A549 (cell line): ENCODE results near the gene TMIGD2.

Experiments used
- CBX2 ChIP-seq: fragments of 200-600 bp; sonication (generic); IDR thresholded peaks from 2 replicates; pipeline ENCODE4 v1.6.1; 2016; ENCODE audit warnings: low read depth, mild to moderate bottlenecking, borderline replicate concordance
- CBX8 ChIP-seq: fragments of 200-600 bp; sonication (generic); IDR thresholded peaks from 2 replicates; pipeline ENCODE4 v1.6.1; 2016
- CEBPB ChIP-seq, 2 experiments: fragments of >200 bp in 1 of 2; sonication (Bioruptor Twin) in 1 of 2; formaldehyde crosslinking in 1 of 2; IDR thresholded peaks; 2 replicates each; pipeline ENCODE4 v1.6.1; 2012 to 2016
- FOXS1 ChIP-seq: fragments of 250-450 bp; sonication (Bioruptor Pico); IDR thresholded peaks from 2 replicates; pipeline ENCODE4 v1.5.0; 2020; ENCODE audit warnings: mild to moderate bottlenecking, moderate library complexity
- JUN ChIP-seq, 2 experiments: fragments of >200 bp; sonication (Bioruptor Twin); formaldehyde crosslinking; IDR thresholded peaks; 2 replicates in 1 of 2; 3 replicates in 1 of 2; pipeline ENCODE4 v1.6.1; 2016 to 2017
- MYC ChIP-seq: IDR thresholded peaks from 2 replicates; pipeline ENCODE4 v1.6.1; 2012; ENCODE audit warnings: mild to moderate bottlenecking, inconsistent platforms, low read length, improper control_type of control experiment, borderline replicate concordance
- NR3C1 ChIP-seq: fragments of >200 bp; sonication (Bioruptor Twin); formaldehyde crosslinking; IDR thresholded peaks from 3 replicates; pipeline ENCODE4 v1.6.1; 2017
- PHF8 ChIP-seq: fragments of 200-600 bp; sonication (generic); IDR thresholded peaks from 2 replicates; pipeline ENCODE4 v1.6.1; 2016; ENCODE audit warnings: low read depth, mild to moderate bottlenecking, antibody characterized with exemption, moderate library complexity, borderline replicate concordance
- POLR2A ChIP-seq: IDR thresholded peaks from 2 replicates; pipeline ENCODE4 v1.6.1; 2012; ENCODE audit warnings: mild to moderate bottlenecking, low read length
- TF ChIP-seq, protein P1 (sequence below): fragments of 250-450 bp; sonication (Bioruptor Pico); IDR thresholded peaks from 2 replicates; pipeline ENCODE4 v1.5.0; 2021; ENCODE audit warnings: mild to moderate bottlenecking, moderate library complexity, borderline replicate concordance
- TF ChIP-seq, protein P2 (sequence below): fragments of >200 bp; sonication (Bioruptor Twin); formaldehyde crosslinking; IDR thresholded peaks from 3 replicates; pipeline ENCODE4 v1.5.1; 2016
- TF ChIP-seq, protein P3 (sequence below): IDR thresholded peaks from 2 replicates; pipeline ENCODE4 v1.6.1; 2012
- TF ChIP-seq, protein P4 (sequence below): fragments of 200-600 bp; sonication (generic); IDR thresholded peaks from 2 replicates; pipeline ENCODE4 v1.6.1; 2016; ENCODE audit warnings: antibody characterized with exemption, mild to moderate bottlenecking, moderate library complexity

DNA sequence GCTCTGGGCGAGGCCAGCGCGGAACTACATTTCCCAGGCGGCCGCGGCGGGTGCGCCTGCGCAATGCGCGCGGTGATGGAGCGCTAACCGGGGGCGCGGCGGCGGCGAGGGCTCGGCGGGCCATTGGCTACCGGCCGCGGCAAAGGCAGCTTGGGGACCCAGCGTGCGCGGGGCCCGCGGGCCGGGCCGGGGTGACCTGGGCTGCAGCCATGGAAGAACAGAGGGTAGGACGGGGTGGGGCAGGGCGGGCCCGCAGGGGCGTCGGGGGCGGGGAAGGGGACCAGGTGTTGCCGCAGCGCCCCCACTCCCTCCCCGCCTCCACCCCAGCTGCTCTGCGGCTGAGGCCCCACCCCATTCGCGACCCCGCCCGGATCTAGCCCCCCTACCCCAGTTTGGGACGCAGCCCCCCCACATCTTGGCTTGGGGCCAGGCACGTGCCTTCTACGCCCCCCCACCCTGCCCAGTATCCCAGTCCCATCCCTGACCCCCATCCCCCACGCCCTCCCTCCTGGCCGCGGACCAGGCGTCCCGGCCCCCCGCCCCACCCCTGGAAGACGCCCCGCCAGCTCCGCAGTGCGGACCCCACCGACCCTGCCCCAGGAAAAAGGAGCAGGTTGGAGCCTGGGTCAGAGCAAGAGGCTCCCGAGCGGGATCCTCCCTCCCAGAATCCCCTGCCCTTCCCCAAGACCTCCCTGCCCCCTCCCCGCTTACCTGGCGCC lies 2.5 kb upstream of the TMIGD2 start, which contains the start of gene FSD1:
- no peak for TF ChIP-seq CEBPB (IDR thresholded peaks at IDR 0.05)
- TF ChIP-seq CBX2: no peak
- no peak for TF ChIP-seq POLR2A
- TF ChIP-seq, protein P1, sequence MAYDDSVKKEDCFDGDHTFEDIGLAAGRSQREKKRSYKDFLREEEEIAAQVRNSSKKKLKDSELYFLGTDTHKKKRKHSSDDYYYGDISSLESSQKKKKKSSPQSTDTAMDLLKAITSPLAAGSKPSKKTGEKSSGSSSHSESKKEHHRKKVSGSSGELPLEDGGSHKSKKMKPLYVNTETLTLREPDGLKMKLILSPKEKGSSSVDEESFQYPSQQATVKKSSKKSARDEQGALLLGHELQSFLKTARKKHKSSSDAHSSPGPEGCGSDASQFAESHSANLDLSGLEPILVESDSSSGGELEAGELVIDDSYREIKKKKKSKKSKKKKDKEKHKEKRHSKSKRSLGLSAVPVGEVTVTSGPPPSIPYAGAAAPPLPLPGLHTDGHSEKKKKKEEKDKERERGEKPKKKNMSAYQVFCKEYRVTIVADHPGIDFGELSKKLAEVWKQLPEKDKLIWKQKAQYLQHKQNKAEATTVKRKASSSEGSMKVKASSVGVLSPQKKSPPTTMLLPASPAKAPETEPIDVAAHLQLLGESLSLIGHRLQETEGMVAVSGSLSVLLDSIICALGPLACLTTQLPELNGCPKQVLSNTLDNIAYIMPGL (CRISPR knock-in tag): no peak
- no peak for TF ChIP-seq CBX8
- no peak for TF ChIP-seq PHF8
- TF ChIP-seq NR3C1: no peak
- TF ChIP-seq, protein P2, sequence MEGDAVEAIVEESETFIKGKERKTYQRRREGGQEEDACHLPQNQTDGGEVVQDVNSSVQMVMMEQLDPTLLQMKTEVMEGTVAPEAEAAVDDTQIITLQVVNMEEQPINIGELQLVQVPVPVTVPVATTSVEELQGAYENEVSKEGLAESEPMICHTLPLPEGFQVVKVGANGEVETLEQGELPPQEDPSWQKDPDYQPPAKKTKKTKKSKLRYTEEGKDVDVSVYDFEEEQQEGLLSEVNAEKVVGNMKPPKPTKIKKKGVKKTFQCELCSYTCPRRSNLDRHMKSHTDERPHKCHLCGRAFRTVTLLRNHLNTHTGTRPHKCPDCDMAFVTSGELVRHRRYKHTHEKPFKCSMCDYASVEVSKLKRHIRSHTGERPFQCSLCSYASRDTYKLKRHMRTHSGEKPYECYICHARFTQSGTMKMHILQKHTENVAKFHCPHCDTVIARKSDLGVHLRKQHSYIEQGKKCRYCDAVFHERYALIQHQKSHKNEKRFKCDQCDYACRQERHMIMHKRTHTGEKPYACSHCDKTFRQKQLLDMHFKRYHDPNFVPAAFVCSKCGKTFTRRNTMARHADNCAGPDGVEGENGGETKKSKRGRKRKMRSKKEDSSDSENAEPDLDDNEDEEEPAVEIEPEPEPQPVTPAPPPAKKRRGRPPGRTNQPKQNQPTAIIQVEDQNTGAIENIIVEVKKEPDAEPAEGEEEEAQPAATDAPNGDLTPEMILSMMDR: no peak
- TF ChIP-seq, protein P3, sequence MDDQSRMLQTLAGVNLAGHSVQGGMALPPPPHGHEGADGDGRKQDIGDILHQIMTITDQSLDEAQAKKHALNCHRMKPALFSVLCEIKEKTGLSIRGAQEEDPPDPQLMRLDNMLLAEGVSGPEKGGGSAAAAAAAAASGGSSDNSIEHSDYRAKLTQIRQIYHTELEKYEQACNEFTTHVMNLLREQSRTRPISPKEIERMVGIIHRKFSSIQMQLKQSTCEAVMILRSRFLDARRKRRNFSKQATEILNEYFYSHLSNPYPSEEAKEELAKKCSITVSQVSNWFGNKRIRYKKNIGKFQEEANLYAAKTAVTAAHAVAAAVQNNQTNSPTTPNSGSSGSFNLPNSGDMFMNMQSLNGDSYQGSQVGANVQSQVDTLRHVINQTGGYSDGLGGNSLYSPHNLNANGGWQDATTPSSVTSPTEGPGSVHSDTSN: no peak
- no peak for TF ChIP-seq MYC
- no peak for TF ChIP-seq JUN (IDR thresholded peaks at IDR 0.05)
- TF ChIP-seq FOXS1: no peak
- TF ChIP-seq, protein P4, sequence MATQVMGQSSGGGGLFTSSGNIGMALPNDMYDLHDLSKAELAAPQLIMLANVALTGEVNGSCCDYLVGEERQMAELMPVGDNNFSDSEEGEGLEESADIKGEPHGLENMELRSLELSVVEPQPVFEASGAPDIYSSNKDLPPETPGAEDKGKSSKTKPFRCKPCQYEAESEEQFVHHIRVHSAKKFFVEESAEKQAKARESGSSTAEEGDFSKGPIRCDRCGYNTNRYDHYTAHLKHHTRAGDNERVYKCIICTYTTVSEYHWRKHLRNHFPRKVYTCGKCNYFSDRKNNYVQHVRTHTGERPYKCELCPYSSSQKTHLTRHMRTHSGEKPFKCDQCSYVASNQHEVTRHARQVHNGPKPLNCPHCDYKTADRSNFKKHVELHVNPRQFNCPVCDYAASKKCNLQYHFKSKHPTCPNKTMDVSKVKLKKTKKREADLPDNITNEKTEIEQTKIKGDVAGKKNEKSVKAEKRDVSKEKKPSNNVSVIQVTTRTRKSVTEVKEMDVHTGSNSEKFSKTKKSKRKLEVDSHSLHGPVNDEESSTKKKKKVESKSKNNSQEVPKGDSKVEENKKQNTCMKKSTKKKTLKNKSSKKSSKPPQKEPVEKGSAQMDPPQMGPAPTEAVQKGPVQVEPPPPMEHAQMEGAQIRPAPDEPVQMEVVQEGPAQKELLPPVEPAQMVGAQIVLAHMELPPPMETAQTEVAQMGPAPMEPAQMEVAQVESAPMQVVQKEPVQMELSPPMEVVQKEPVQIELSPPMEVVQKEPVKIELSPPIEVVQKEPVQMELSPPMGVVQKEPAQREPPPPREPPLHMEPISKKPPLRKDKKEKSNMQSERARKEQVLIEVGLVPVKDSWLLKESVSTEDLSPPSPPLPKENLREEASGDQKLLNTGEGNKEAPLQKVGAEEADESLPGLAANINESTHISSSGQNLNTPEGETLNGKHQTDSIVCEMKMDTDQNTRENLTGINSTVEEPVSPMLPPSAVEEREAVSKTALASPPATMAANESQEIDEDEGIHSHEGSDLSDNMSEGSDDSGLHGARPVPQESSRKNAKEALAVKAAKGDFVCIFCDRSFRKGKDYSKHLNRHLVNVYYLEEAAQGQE: no peak
